HepG2 (cell line): ENCODE results near the gene MYLK3. TPM values are rescaled to one million over a fixed set of nuclear protein-coding genes. Genes with fewer than 3 reads are reported as not detected.
A peak's percentile ranks its signal among the peaks of the same experiment; 100 is the strongest.

ENCODE experiments used
- CEBPG ChIP-seq: IDR thresholded peaks from 2 replicates; pipeline ENCODE4 v1.6.1; 2016
- DNMT3B ChIP-seq: conservative IDR thresholded peaks from 2 replicates; pipeline ENCODE4 v1.6.1; 2016; ENCODE audit warnings: missing biosample characterization, control low read depth
- ERF ChIP-seq: IDR thresholded peaks from 2 replicates; pipeline ENCODE4 v1.6.1; 2018; ENCODE audit warnings: missing biosample characterization, missing genetic modification reagents
- GATAD2A ChIP-seq: IDR thresholded peaks from 2 replicates; pipeline ENCODE4 v1.6.1; 2016
- GPN1 ChIP-seq: sonication (generic); formaldehyde crosslinking; IDR thresholded peaks from 2 replicates; pipeline ENCODE4 v1.5.1; 2020; ENCODE audit warnings: missing genetic modification reagents, borderline replicate concordance
- IKZF4 ChIP-seq: sonication (generic); formaldehyde crosslinking; IDR thresholded peaks from 2 replicates; pipeline ENCODE4 v1.5.1; 2020; ENCODE audit warnings: borderline replicate concordance, mild to moderate bottlenecking, low read depth, missing genetic modification reagents; ENCODE audit errors: not compliant biosample characterization
- NFYC ChIP-seq: IDR thresholded peaks from 2 replicates; pipeline ENCODE4 v1.6.1; 2016; ENCODE audit warnings: missing genetic modification reagents, missing compliant biosample characterization
- NONO ChIP-seq, 2 experiments: fragments of 450-650 bp in 1 of 2; sonication (generic) in 1 of 2; formaldehyde crosslinking in 1 of 2; IDR thresholded peaks in 1 of 2; conservative IDR thresholded peaks in 1 of 2; 2 replicates each; pipeline versions ENCODE4 v1.6.1 to v1.8.0; 2017 to 2022; ENCODE audit warnings: mild to moderate bottlenecking in 1 of 2, missing genetic modification reagents in 1 of 2, moderate library complexity in 1 of 2
- PITX1 ChIP-seq: sonication (generic); formaldehyde crosslinking; IDR thresholded peaks from 2 replicates; pipeline ENCODE4 v1.5.1; 2020; ENCODE audit warnings: mild to moderate bottlenecking, missing genetic modification reagents
- PRPF4 ChIP-seq: fragments of 200-400 bp; formaldehyde crosslinking; IDR thresholded peaks from 2 replicates; pipeline ENCODE4 v1.6.1; 2016; ENCODE audit warnings: low read length, low read depth; ENCODE audit not compliant: poor library complexity, severe bottlenecking
- SALL1 ChIP-seq: sonication (generic); formaldehyde crosslinking; IDR thresholded peaks from 2 replicates; pipeline ENCODE4 v1.8.0; 2022; ENCODE audit warnings: mild to moderate bottlenecking, missing genetic modification reagents
- SRSF1 ChIP-seq: fragments of 200-400 bp; formaldehyde crosslinking; optimal IDR thresholded peaks from 2 replicates; pipeline ENCODE3; 2017; ENCODE audit warnings: mild to moderate bottlenecking, low read depth, low read length, moderate library complexity
- STAG1 ChIP-seq: sonication (generic); formaldehyde crosslinking; IDR thresholded peaks from 2 replicates; pipeline ENCODE4 v1.4.0; 2020; ENCODE audit warnings: missing genetic modification reagents
- THAP11 ChIP-seq: IDR thresholded peaks from 2 replicates; pipeline ENCODE4 v1.6.1; 2016; ENCODE audit warnings: missing biosample characterization, missing genetic modification reagents
- ZNF205 ChIP-seq: IDR thresholded peaks from 2 replicates; pipeline ENCODE4 v1.6.1; 2018; ENCODE audit warnings: missing biosample characterization, missing genetic modification reagents
- ZNF331 ChIP-seq: sonication (generic); formaldehyde crosslinking; IDR thresholded peaks from 2 replicates; pipeline ENCODE4 v1.4.0; 2020; ENCODE audit warnings: missing genetic modification reagents
- ZNF605 ChIP-seq: sonication (generic); formaldehyde crosslinking; IDR thresholded peaks from 2 replicates; pipeline ENCODE4 v1.8.0; 2022; ENCODE audit warnings: mild to moderate bottlenecking, missing genetic modification reagents
- polyA plus RNA-seq, 8 experiments: library from polyadenylated mRNA; depleted of rRNA in 3 of 8; stranded (reverse) in 7 of 8; unstranded in 1 of 8; fragments of >200 nt; fragmentation: Illumina TruSeq in 4 of 8; extraction: Trizol in 4 of 8; gene quantifications; 2 replicates each; pipeline versions ENCODE4 v1.2.1 to v1.2.3, GENCODE V29; 2011 to 2016; ENCODE audit warnings: low read depth in 4 of 8, missing spikeins in 1 of 8, mixed read lengths in 1 of 8; ENCODE audit not compliant: insufficient read depth in 1 of 8
- total RNA-seq, 5 experiments: library from RNA; depleted of rRNA; stranded (reverse); fragments of >200 nt; fragmentation: Illumina TruSeq; extraction: Trizol; gene quantifications; 2 replicates each; pipeline ENCODE4 v1.2.3, GENCODE V29; 2016; ENCODE audit warnings: low read depth in 1 of 5
- TF ChIP-seq, protein P1 (sequence below): IDR thresholded peaks from 2 replicates; pipeline ENCODE4 v1.4.0; 2020; ENCODE audit warnings: mild to moderate bottlenecking, missing genetic modification reagents
- TF ChIP-seq, protein P2 (sequence below): sonication (generic); formaldehyde crosslinking; IDR thresholded peaks from 2 replicates; pipeline ENCODE4 v1.4.0; 2020; ENCODE audit warnings: missing genetic modification reagents, mild to moderate bottlenecking, borderline replicate concordance
- TF ChIP-seq, protein P3 (sequence below), 2 experiments: sonication (generic) in 1 of 2; formaldehyde crosslinking in 1 of 2; IDR thresholded peaks; 2 replicates each; pipeline versions ENCODE4 v1.5.1 to v1.6.1; 2011 to 2020; ENCODE audit warnings: borderline replicate concordance in 1 of 2, low read depth in 1 of 2, low read length in 1 of 2, mild to moderate bottlenecking in 1 of 2, missing genetic modification reagents in 1 of 2, moderate library complexity in 1 of 2

Gene MYLK3
- total and polyA plus RNA-seq, 2 of the 13 experiments (the other 11 are each of a cell fraction or from before 2014, with no cell fraction given): 0.04 to 0.18 TPM

DNA sequence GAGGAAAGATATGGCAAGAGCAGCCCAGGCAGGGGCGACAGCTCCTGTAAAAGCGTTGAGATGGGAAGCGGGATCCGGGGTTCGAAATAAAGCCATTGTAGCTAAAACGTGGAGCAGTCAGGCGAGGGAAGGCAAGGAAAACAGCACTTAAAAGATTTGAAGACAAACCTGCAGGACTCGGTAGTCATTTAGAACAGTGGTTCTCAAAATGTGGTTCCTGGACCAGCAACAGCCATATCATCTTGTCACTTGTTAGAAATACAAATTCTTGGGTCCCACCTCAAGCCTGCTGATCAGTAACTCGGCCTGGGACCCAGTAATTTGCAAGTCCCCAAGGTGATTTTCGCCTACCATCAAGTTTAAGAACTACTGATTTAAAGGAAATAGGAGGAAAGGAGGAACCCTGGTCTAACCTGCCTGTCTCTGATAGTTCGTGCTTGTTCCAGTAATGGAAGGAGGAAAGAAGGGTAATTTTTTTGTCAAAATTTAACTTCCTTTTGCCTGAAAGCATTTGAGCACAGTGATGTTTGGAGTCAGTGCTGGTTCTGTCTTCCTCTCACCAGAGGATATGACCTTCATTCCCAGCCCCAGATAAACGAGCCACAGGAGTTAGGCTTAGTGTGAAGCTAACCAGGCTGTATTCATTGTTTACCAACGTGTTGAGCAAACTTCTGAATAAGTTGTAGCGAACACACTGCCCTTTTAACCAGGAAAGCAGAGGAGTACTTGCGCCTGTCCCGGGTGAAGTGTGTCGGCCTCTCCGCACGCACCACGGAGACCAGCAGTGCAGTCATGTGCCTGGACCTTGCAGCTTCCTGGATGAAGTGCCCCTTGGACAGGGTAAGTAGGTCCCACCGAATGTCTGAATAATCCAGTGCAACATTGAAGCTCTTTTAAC, 57.6 kb downstream of the MYLK3 start (continued):
- peak; percentile 65 for TF ChIP-seq GATAD2A (CRISPR knock-in tag)
- no peak for TF ChIP-seq NONO (IDR thresholded peaks at IDR 0.05)
- TF ChIP-seq NONO (CRISPR knock-in tag; conservative IDR thresholded peaks at IDR 0.05): 0 out of 2 replicates have a peak, but pooled peaks have one; percentile 7
- TF ChIP-seq, protein P1, sequence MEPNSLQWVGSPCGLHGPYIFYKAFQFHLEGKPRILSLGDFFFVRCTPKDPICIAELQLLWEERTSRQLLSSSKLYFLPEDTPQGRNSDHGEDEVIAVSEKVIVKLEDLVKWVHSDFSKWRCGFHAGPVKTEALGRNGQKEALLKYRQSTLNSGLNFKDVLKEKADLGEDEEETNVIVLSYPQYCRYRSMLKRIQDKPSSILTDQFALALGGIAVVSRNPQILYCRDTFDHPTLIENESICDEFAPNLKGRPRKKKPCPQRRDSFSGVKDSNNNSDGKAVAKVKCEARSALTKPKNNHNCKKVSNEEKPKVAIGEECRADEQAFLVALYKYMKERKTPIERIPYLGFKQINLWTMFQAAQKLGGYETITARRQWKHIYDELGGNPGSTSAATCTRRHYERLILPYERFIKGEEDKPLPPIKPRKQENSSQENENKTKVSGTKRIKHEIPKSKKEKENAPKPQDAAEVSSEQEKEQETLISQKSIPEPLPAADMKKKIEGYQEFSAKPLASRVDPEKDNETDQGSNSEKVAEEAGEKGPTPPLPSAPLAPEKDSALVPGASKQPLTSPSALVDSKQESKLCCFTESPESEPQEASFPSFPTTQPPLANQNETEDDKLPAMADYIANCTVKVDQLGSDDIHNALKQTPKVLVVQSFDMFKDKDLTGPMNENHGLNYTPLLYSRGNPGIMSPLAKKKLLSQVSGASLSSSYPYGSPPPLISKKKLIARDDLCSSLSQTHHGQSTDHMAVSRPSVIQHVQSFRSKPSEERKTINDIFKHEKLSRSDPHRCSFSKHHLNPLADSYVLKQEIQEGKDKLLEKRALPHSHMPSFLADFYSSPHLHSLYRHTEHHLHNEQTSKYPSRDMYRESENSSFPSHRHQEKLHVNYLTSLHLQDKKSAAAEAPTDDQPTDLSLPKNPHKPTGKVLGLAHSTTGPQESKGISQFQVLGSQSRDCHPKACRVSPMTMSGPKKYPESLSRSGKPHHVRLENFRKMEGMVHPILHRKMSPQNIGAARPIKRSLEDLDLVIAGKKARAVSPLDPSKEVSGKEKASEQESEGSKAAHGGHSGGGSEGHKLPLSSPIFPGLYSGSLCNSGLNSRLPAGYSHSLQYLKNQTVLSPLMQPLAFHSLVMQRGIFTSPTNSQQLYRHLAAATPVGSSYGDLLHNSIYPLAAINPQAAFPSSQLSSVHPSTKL (CRISPR knock-in tag): peak; percentile 70
- TF ChIP-seq PITX1: peak; percentile 25; the same call in 1 of the 2 replicates
- no peak for TF ChIP-seq SRSF1
- TF ChIP-seq, protein P2, sequence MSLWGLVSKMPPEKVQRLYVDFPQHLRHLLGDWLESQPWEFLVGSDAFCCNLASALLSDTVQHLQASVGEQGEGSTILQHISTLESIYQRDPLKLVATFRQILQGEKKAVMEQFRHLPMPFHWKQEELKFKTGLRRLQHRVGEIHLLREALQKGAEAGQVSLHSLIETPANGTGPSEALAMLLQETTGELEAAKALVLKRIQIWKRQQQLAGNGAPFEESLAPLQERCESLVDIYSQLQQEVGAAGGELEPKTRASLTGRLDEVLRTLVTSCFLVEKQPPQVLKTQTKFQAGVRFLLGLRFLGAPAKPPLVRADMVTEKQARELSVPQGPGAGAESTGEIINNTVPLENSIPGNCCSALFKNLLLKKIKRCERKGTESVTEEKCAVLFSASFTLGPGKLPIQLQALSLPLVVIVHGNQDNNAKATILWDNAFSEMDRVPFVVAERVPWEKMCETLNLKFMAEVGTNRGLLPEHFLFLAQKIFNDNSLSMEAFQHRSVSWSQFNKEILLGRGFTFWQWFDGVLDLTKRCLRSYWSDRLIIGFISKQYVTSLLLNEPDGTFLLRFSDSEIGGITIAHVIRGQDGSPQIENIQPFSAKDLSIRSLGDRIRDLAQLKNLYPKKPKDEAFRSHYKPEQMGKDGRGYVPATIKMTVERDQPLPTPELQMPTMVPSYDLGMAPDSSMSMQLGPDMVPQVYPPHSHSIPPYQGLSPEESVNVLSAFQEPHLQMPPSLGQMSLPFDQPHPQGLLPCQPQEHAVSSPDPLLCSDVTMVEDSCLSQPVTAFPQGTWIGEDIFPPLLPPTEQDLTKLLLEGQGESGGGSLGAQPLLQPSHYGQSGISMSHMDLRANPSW (CRISPR knock-in tag): 0 out of 2 replicates have a peak, but pooled peaks have one; percentile 48
- peak; percentile 73 for TF ChIP-seq CEBPG
- TF ChIP-seq, protein P3, sequence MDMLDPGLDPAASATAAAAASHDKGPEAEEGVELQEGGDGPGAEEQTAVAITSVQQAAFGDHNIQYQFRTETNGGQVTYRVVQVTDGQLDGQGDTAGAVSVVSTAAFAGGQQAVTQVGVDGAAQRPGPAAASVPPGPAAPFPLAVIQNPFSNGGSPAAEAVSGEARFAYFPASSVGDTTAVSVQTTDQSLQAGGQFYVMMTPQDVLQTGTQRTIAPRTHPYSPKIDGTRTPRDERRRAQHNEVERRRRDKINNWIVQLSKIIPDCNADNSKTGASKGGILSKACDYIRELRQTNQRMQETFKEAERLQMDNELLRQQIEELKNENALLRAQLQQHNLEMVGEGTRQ (IDR thresholded peaks at IDR 0.05; ENCODE audit: low read depth, low read length): peak; percentile 25; the same call in 1 of the 2 replicates
- TF ChIP-seq, protein P3 (CRISPR knock-in tag; IDR thresholded peaks at IDR 0.05; ENCODE audit: borderline replicate concordance): no peak; the same call in 1 of the 2 replicates
- peak; percentile 16 for TF ChIP-seq IKZF4 (CRISPR knock-in tag)
- TF ChIP-seq ZNF605 (CRISPR knock-in tag): peak; percentile 84
- TF ChIP-seq NFYC (CRISPR knock-in tag): peak; percentile 31; the same call in 1 of the 2 replicates
- no peak for TF ChIP-seq STAG1 (CRISPR knock-in tag)
- peak; percentile 74 for TF ChIP-seq SALL1 (CRISPR knock-in tag)
- peak; percentile 49; the same call in 1 of the 2 replicates for TF ChIP-seq ZNF205 (CRISPR knock-in tag)
- no peak; the same call in none of the 2 replicates for TF ChIP-seq ERF (CRISPR knock-in tag)
- peak; percentile 41; the same call in 1 of the 2 replicates for TF ChIP-seq THAP11
- TF ChIP-seq GPN1: no peak
- 0 out of 2 replicates have a peak, but pooled peaks have one; percentile 17 for TF ChIP-seq DNMT3B
- TF ChIP-seq ZNF331: peak; percentile 40; the same call in 1 of the 2 replicates
- TF ChIP-seq PRPF4: no peak
